Keratinocyte (primary cell): ENCODE data around the gene STON2.

Source experiments
- EZH2 ChIP-seq: IDR thresholded peaks from one replicate; pipeline ENCODE4 v1.6.1; 2012; ENCODE audit warnings: inconsistent platforms, mild to moderate bottlenecking, low read length, moderate library complexity
- TF ChIP-seq, protein P1 (sequence below), 3 experiments: IDR thresholded peaks in 1 of 3; conservative IDR thresholded peaks in 1 of 3; optimal IDR thresholded peaks in 1 of 3; 2 replicates in 2 of 3; 3 replicates in 1 of 3; pipeline versions ENCODE3 to v1.5.1; 2011; ENCODE audit warnings: low read length in 3 of 3, mild to moderate bottlenecking in 3 of 3, moderate library complexity in 2 of 3, control low read depth in 1 of 3, inconsistent platforms in 1 of 3; ENCODE audit not compliant: insufficient read depth in 2 of 3; ENCODE audit errors: extremely low read depth in 1 of 3

DNA sequence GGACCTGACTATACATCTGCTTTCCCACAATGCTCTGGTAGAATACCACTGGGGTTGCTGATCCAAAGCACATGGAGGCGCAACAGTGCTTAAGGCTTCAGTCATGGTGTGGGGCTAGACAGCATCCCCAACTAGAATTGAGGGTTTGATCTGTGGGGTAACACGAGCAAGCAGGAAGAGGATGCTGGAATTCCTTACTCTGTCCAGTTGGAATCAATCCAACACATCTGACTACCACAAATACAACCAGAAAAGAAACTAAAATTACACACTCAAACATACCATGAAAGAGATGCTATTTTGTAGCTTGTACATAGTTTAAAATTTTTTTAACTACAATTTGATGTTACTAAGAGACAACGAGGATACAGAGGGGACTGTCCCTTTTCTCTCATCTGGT lies 138.9 kb downstream of the STON2 start:
- TF ChIP-seq, protein P1, sequence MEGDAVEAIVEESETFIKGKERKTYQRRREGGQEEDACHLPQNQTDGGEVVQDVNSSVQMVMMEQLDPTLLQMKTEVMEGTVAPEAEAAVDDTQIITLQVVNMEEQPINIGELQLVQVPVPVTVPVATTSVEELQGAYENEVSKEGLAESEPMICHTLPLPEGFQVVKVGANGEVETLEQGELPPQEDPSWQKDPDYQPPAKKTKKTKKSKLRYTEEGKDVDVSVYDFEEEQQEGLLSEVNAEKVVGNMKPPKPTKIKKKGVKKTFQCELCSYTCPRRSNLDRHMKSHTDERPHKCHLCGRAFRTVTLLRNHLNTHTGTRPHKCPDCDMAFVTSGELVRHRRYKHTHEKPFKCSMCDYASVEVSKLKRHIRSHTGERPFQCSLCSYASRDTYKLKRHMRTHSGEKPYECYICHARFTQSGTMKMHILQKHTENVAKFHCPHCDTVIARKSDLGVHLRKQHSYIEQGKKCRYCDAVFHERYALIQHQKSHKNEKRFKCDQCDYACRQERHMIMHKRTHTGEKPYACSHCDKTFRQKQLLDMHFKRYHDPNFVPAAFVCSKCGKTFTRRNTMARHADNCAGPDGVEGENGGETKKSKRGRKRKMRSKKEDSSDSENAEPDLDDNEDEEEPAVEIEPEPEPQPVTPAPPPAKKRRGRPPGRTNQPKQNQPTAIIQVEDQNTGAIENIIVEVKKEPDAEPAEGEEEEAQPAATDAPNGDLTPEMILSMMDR (optimal IDR thresholded peaks at IDR 0.05 in 1 of 3, IDR thresholded peaks at IDR 0.05 in 1 of 3, conservative IDR thresholded peaks at IDR 0.05 in 1 of 3; ENCODE audit: extremely low read depth in 1 of 3, insufficient read depth in 2 of 3, low read length in 3 of 3): no peak
- TF ChIP-seq EZH2: no peak
